LNCaP clone FGC (cell line): ENCODE measurements around the gene DCANP1.

Experiments
- DNase-seq: peaks from one replicate; pipeline ENCODE4 v3.0.0-alpha.2; 2011; ENCODE audit warnings: low read depth
- H3K4me3 ChIP-seq: 2 replicates; pipeline ENCODE4 v1.5.1; 2011; ENCODE audit warnings: mild to moderate bottlenecking, low read depth, low read length, control low read depth
- TF ChIP-seq, protein P1 (sequence below): IDR thresholded peaks from 2 replicates; pipeline ENCODE4 v1.5.1; 2012; ENCODE audit warnings: mild to moderate bottlenecking; ENCODE audit not compliant: control insufficient read depth, insufficient read depth; ENCODE audit errors: extremely low read depth

DCANP1 gene

GRCh38 chr5:135456238-135457099 lies 9.3 kb upstream of the DCANP1 start:
- TF ChIP-seq, protein P1, sequence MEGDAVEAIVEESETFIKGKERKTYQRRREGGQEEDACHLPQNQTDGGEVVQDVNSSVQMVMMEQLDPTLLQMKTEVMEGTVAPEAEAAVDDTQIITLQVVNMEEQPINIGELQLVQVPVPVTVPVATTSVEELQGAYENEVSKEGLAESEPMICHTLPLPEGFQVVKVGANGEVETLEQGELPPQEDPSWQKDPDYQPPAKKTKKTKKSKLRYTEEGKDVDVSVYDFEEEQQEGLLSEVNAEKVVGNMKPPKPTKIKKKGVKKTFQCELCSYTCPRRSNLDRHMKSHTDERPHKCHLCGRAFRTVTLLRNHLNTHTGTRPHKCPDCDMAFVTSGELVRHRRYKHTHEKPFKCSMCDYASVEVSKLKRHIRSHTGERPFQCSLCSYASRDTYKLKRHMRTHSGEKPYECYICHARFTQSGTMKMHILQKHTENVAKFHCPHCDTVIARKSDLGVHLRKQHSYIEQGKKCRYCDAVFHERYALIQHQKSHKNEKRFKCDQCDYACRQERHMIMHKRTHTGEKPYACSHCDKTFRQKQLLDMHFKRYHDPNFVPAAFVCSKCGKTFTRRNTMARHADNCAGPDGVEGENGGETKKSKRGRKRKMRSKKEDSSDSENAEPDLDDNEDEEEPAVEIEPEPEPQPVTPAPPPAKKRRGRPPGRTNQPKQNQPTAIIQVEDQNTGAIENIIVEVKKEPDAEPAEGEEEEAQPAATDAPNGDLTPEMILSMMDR = no peak
- no peak overlapping the region for H3K4me3 ChIP-seq
- no peak for DNase-seq

DNA sequence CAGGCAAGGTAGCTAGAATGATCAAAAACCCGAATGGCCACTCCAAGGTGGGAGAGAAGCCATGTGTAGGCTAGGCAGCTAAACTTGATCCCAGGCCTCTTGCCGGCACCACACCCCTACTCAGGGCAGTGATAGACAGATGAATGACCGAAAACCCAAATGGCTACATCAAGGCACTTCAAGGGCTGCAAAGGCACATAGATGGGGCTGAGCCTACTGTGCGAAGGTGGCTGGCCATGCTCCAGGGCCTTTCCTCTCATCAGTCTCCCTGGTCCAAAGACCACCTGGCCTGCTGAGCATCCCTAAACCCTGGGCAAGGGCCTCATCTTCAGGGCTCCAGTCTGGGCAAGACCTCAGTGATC lies 8.7 kb upstream of the DCANP1 start:
- TF ChIP-seq, protein P1 = no peak
- no peak overlapping the region for H3K4me3 ChIP-seq
- DNase-seq = no peak

GRCh38 chr5:135454946-135455345 lies 7.8 kb upstream of the DCANP1 start:
- H3K4me3 ChIP-seq = no peak overlapping the region
- no peak for DNase-seq
- TF ChIP-seq, protein P1 = no peak

DNA sequence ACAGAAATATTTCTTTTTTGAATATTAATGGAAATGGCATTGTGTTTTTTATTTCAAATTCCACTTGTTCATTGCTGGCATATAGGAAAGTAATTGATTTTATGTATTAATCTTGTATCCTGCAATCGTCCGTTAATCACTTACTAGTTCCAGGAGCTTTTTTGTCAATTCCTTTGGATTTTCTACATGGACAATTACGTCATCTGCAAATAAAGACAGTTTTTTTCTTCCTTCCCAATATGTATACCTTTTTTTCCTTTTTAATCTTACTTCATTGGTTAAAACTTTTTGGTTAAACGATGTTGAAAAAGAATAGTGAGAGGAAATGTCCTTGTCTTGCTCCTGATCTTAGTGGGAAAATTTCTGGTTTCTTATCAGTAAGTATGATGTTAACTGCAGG lies 6.5 kb upstream of the DCANP1 start:
- TF ChIP-seq, protein P1 = no peak
- H3K4me3 ChIP-seq = no peak overlapping the region
- DNase-seq = no peak

DNA sequence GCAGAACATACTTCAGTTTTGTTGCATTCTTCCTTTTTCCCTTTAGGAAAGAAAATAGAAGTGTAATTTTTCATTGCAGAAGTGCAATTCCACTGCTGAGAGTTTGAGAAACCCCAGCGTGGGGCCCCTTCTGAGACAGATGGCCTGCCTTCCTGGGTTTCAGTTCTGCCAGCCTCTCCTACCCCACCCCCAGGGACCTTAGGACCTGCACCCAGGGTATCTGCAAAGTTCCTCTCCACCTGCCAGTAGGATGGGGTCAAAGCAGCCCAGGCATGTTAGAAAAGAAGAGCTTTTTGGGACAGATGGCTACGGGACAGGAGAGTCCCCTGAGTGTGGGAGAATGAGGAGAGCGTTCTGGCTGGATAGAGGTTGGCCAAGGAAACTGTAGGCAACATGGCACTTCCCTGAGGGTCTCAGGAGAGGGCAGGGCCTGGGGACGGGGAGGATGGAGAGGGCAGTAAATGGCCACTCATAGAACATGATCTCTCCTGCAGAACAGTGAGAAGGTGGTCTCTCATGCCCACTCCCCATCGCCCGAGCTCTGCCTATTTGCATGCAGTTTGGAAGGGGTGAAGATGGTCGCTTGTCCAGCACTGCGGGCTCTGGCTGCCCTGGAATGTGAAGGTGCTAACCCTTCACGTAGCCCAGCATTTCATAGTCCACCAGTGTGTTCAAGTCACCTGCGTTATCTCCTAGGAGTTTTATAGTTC lies 5.3 kb upstream of the DCANP1 start, which contains the start of gene TIFAB:
TSS of gene TIFAB (minus strand) at position 31 of the 710 bp plus-strand sequence. CDS start 2,412 bp downstream, outside the sequence.
- TF ChIP-seq, protein P1 = no peak
- DNase-seq = no peak
- no peak within 1 kb of the TSS for H3K4me3 ChIP-seq

GRCh38 chr5:135451581-135452320 lies 4.6 kb upstream of the DCANP1 start:
- DNase-seq = no peak
- TF ChIP-seq, protein P1 = no peak
- H3K4me3 ChIP-seq = no peak overlapping the region
